Measurements from ENCODE around the gene PTPRC.
A peak's percentile ranks its signal among the peaks of the same experiment; 100 is the strongest.

Gene PTPRC

DNA sequence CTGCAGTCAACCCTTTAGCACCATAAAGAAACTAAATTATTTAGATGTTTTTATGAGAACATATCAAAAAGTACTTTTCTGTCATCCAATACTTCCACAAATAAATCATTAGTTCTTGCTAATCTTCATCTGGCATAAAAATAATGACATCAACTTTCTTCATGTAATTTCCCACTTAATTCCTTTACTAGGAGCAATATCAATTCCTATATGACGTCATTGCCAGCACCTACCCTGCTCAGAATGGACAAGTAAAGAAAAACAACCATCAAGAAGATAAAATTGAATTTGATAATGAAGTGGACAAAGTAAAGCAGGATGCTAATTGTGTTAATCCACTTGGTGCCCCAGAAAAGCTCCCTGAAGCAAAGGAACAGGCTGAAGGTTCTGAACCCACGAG is 116.9 kb downstream of the PTPRC start:
- no peak overlapping the region for H3K4me3 Mint-ChIP-seq
- H3K9me3 Mint-ChIP-seq = no peaks in the 10 kb centered on the region
- H3K36me3 Mint-ChIP-seq (ENCODE audit: low read depth) = no peaks in the 10 kb centered on the region
- H3K27ac Mint-ChIP-seq = no peak overlapping the region
- no peaks in the 10 kb centered on the region for H3K4me1 Mint-ChIP-seq
- no peaks in the 10 kb centered on the region for H3K27me3 Mint-ChIP-seq (ENCODE audit: low read depth)
- TF ChIP-seq, protein P1, sequence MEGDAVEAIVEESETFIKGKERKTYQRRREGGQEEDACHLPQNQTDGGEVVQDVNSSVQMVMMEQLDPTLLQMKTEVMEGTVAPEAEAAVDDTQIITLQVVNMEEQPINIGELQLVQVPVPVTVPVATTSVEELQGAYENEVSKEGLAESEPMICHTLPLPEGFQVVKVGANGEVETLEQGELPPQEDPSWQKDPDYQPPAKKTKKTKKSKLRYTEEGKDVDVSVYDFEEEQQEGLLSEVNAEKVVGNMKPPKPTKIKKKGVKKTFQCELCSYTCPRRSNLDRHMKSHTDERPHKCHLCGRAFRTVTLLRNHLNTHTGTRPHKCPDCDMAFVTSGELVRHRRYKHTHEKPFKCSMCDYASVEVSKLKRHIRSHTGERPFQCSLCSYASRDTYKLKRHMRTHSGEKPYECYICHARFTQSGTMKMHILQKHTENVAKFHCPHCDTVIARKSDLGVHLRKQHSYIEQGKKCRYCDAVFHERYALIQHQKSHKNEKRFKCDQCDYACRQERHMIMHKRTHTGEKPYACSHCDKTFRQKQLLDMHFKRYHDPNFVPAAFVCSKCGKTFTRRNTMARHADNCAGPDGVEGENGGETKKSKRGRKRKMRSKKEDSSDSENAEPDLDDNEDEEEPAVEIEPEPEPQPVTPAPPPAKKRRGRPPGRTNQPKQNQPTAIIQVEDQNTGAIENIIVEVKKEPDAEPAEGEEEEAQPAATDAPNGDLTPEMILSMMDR (IDR thresholded peaks at IDR 0.05; ENCODE audit: unreplicated experiment in 3 of 3) = no peak

DNA sequence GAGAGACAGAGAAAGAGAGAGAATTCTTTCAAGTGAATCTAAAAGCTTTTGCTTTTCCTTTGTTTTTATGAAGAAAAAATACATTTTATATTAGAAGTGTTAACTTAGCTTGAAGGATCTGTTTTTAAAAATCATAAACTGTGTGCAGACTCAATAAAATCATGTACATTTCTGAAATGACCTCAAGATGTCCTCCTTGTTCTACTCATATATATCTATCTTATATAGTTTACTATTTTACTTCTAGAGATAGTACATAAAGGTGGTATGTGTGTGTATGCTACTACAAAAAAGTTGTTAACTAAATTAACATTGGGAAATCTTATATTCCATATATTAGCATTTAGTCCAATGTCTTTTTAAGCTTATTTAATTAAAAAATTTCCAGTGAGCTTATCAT is 117.6 kb downstream of the PTPRC start:
- H3K4me3 Mint-ChIP-seq = no peak overlapping the region
- no peaks in the 10 kb centered on the region for H3K36me3 Mint-ChIP-seq (ENCODE audit: low read depth)
- TF ChIP-seq, protein P1 (IDR thresholded peaks at IDR 0.05; ENCODE audit: unreplicated experiment in 3 of 3) = peak; percentile 29 to 48 (median 38)
- no peak overlapping the region for H3K27ac Mint-ChIP-seq
- H3K9me3 Mint-ChIP-seq = no peaks in the 10 kb centered on the region
- no peaks in the 10 kb centered on the region for H3K4me1 Mint-ChIP-seq
- no peaks in the 10 kb centered on the region for H3K27me3 Mint-ChIP-seq (ENCODE audit: low read depth)

DNA sequence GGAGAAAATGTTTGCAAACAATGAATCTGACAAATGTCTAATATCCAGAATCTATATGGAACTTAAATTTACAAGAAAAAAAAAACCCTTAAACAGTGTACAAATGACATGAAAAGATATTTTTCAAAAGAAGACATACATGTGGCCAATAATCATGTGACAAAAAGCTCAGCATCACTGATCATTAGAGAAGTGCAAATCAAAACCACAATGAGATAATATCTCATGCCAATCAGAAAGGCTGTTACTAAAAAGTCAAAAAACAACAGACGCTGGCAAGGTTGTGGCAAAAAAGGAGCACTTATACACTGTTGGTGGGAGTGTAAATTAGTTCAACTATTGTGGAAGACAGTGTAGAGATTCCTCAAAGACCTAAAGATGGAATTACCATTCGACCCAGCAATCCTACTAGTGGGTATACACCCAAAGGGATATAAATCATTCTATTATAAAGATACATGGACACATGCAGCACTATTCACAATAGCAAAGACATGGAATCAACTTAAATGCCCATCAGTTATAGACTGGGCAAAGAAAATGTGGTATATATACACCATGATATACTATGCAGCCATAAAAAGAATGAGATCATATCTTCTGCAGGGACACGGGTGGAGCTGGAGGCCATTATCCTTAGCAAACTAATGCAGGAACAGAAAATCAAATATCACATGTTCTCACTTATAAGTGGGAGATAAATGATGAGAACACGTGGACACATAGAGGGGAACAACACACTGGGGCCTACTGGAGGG is 123.2 kb downstream of the PTPRC start:
- peak overlapping the region in 1 of 3 experiments; percentile 17 for H3K27ac Mint-ChIP-seq

DNA sequence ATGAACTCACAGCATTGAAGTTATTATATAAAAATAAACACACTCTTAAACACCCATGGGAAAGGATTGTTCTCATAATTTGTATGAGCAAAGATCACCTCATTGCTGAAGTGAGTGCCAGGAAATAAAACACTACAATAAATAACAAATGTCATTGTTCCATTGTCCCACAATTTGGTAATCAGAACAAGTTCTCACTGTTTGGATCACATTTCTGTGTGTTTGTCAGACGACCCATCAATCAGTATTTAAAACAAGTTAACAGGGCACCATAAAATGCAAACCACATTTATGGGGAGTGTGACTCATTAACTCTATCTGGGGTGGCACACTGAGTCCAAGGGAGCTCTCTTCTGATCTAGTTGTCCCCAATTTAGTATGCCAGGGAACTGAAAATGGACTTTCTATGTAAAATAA is 124.5 kb downstream of the PTPRC start:
- H3K27ac Mint-ChIP-seq = no peak overlapping the region
- no peaks in the 10 kb centered on the region for H3K27me3 Mint-ChIP-seq (ENCODE audit: low read depth)
- H3K4me3 Mint-ChIP-seq = no peak overlapping the region
- H3K9me3 Mint-ChIP-seq = no peaks in the 10 kb centered on the region
- TF ChIP-seq, protein P1 (IDR thresholded peaks at IDR 0.05; ENCODE audit: unreplicated experiment in 3 of 3) = no peak
- H3K4me1 Mint-ChIP-seq = no peaks in the 10 kb centered on the region
- no peaks in the 10 kb centered on the region for H3K36me3 Mint-ChIP-seq (ENCODE audit: low read depth)

More for the DNA sequence above, 123.2 kb downstream of the PTPRC start:
- Mint-ChIP-seq H3K4me3 (no peak overlapping the region), H3K27me3 (ENCODE audit: low read depth) (no peaks in the 10 kb centered on the region), H3K4me1 (no peaks in the 10 kb centered on the region), H3K9me3 (no peaks in the 10 kb centered on the region), H3K36me3 (ENCODE audit: low read depth) (no peaks in the 10 kb centered on the region)
- TF ChIP-seq, protein P1 (IDR thresholded peaks at IDR 0.05; ENCODE audit: unreplicated experiment in 3 of 3) = no peak

DNA sequence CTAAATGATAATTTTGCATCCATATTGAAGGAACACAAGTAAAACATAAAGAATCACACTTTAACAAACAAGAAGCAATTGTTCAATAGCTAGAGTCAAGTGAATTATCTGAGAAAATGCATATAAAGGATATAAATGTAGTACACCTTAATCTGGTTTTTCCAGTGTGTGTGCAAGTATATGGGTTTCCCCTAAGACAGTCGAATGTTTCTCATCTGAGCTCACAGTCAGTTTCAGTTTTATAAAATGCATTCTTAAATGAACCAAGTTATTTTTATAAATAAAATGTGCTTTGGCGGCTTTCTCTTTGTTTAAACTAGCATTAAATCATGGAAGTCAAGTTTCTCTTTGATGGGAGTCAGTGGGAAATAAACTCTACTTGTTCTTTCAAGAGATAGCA is 125.9 kb downstream of the PTPRC start:
- no peaks in the 10 kb centered on the region for H3K36me3 Mint-ChIP-seq (ENCODE audit: low read depth)
- H3K4me3 Mint-ChIP-seq = no peak overlapping the region
- no peak overlapping the region for H3K27ac Mint-ChIP-seq
- no peaks in the 10 kb centered on the region for H3K27me3 Mint-ChIP-seq (ENCODE audit: low read depth)
- TF ChIP-seq, protein P1 (IDR thresholded peaks at IDR 0.05; ENCODE audit: unreplicated experiment in 3 of 3) = no peak
- H3K4me1 Mint-ChIP-seq = no peaks in the 10 kb centered on the region
- no peaks in the 10 kb centered on the region for H3K9me3 Mint-ChIP-seq

DNA sequence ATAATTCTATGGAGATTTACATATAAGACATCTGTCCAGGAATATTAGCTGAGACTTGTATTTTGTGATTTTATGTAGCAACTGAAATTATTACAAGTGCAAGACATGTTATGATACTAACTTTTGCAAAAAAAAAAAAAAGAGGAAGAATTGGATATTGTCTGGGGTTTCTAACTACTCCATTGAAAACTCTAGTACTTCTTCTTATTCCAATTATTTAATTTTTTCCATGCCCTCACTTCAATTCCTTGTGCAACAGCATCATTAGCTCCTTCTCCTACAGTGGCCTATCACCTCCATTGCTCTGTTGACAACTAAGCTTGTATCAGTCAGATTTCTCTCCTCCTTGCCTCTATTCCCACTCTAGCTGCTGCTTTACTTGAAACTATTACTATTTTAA is 126.6 kb downstream of the PTPRC start:
- H3K36me3 Mint-ChIP-seq (ENCODE audit: low read depth) = no peaks in the 10 kb centered on the region
- H3K9me3 Mint-ChIP-seq = no peaks in the 10 kb centered on the region
- TF ChIP-seq, protein P1 (IDR thresholded peaks at IDR 0.05; ENCODE audit: unreplicated experiment in 3 of 3) = no peak
- H3K27ac Mint-ChIP-seq = no peak overlapping the region
- no peak overlapping the region for H3K4me3 Mint-ChIP-seq
- H3K4me1 Mint-ChIP-seq = no peaks in the 10 kb centered on the region
- H3K27me3 Mint-ChIP-seq (ENCODE audit: low read depth) = no peaks in the 10 kb centered on the region
